ENCODE measurements around the gene HMGB3. TPM values are rescaled to one million over a fixed set of nuclear protein-coding genes. Genes with fewer than 3 reads are reported as not detected.

The HMGB3 gene
- total and polyA plus RNA-seq, 2 donors (not counting 1 experiment from before 2014, with no cell fraction given): 0.51 to 1.6 TPM

- Mint-ChIP-seq H3K27ac (no peak overlapping the region), H3K4me1 (no peaks in the 10 kb centered on the region), H3K9me3 (ENCODE audit: insufficient read depth) (peaks cover 4% of the 10 kb centered on the region), H3K4me3 (no peak overlapping the region), H3K27me3 (no peaks in the 10 kb centered on the region)
- H3K9me3 ChIP-seq (ENCODE audit: control extremely low read depth in 1 of 3, control insufficient read depth in 2 of 3, insufficient read depth in 1 of 3, low read length in 2 of 3): peaks cover 0 to 9% (median 0%) of the 10 kb centered on the region in 3 donors
- intact Hi-C loops (cut with micrococcal nuclease): no loop called here
- H3K27ac ChIP-seq (ENCODE audit: low read length in 2 of 2): no peak overlapping the region
- no peaks in the 10 kb centered on the region for H3K4me1 ChIP-seq (ENCODE audit: control insufficient read depth in 2 of 2, insufficient read depth in 2 of 2, low read length in 2 of 2)
- H3K27me3 ChIP-seq (replicated peaks in 1 of 4; ENCODE audit: control extremely low read depth in 1 of 4, control insufficient read depth in 3 of 4, insufficient read depth in 4 of 4, low read length in 3 of 4): no peaks in the 10 kb centered on the region
- H4K20me1 ChIP-seq (ENCODE audit: control insufficient read depth, insufficient read depth, low read length, poor library complexity, severe bottlenecking): no peaks in the 10 kb centered on the region
- ATAC-seq (ENCODE audit: low read depth) (no peak), DNase-seq (no peak)
- ChIA-PET POLR2A (no interaction called here), CTCF (no interaction called here)
- H3K4me3 ChIP-seq (ENCODE audit: control extremely low read depth in 1 of 5, extremely low read depth in 1 of 5, insufficient read depth in 1 of 5, low read depth in 2 of 5, low read length in 4 of 5): no peak overlapping the region
- TF ChIP-seq CTCF (IDR thresholded peaks at IDR 0.05): no peak
- no peak for TF ChIP-seq EZH2 (IDR thresholded peaks at IDR 0.05; ENCODE audit: borderline replicate concordance, insufficient read depth, low read depth, low read length, poor library complexity, severe bottlenecking)
- H2AFZ ChIP-seq (ENCODE audit: insufficient read depth, low read depth, low read length, poor library complexity, severe bottlenecking): no peak overlapping the region
- H3K9ac ChIP-seq (ENCODE audit: low read length): no peak overlapping the region
- H3K4me2 ChIP-seq (replicated peaks; ENCODE audit: low read depth, low read length, poor library complexity, severe bottlenecking): no peak overlapping the region
- H3K36me3 ChIP-seq (replicated peaks in 1 of 2; ENCODE audit: control extremely low read depth in 1 of 2, control insufficient read depth in 1 of 2, extremely low read depth in 1 of 2, insufficient read depth in 2 of 2, low read length in 1 of 2): no peaks in the 10 kb centered on the region
- 86% methylated on average over 1 of the region's 5 CpGs for WGBS (ENCODE audit: insufficient coverage)
- H3K79me2 ChIP-seq (ENCODE audit: control insufficient read depth, insufficient read depth, low read length): no peaks in the 10 kb centered on the region
Observed at GRCh38 chrX:151013164-151013743, 30.1 kb downstream of the HMGB3 start.

- H2AFZ ChIP-seq (ENCODE audit: insufficient read depth, low read depth, low read length, poor library complexity, severe bottlenecking): no peak overlapping the region
- no CpG with 5 or more reads among the region's 4 CpGs for WGBS (ENCODE audit: insufficient coverage)
- no peaks in the 10 kb centered on the region for H4K20me1 ChIP-seq (ENCODE audit: control insufficient read depth, insufficient read depth, low read length, poor library complexity, severe bottlenecking)
- ATAC-seq (ENCODE audit: low read depth): no peak
- ChIA-PET CTCF (no interaction called here), POLR2A (no interaction called here)
- no peak overlapping the region for H3K27ac ChIP-seq (ENCODE audit: low read length in 2 of 2)
- H3K4me1 ChIP-seq (ENCODE audit: control insufficient read depth in 2 of 2, insufficient read depth in 2 of 2, low read length in 2 of 2): no peaks in the 10 kb centered on the region
- intact Hi-C loops (cut with micrococcal nuclease): no loop called here
- no peak overlapping the region for H3K27ac Mint-ChIP-seq
- no peaks in the 10 kb centered on the region for H3K36me3 ChIP-seq (replicated peaks in 1 of 2; ENCODE audit: control extremely low read depth in 1 of 2, control insufficient read depth in 1 of 2, extremely low read depth in 1 of 2, insufficient read depth in 2 of 2, low read length in 1 of 2)
- no peaks in the 10 kb centered on the region for H3K27me3 Mint-ChIP-seq
- no peaks in the 10 kb centered on the region for H3K4me1 Mint-ChIP-seq
- peaks cover 0 to 9% (median 0%) of the 10 kb centered on the region in 3 donors for H3K9me3 ChIP-seq (ENCODE audit: control extremely low read depth in 1 of 3, control insufficient read depth in 2 of 3, insufficient read depth in 1 of 3, low read length in 2 of 3)
- no peak for DNase-seq
- peaks cover 4% of the 10 kb centered on the region for H3K9me3 Mint-ChIP-seq (ENCODE audit: insufficient read depth)
- no peak overlapping the region for H3K4me3 Mint-ChIP-seq
- H3K9ac ChIP-seq (ENCODE audit: low read length): no peak overlapping the region
- H3K4me2 ChIP-seq (replicated peaks; ENCODE audit: low read depth, low read length, poor library complexity, severe bottlenecking): no peak overlapping the region
- H3K27me3 ChIP-seq (replicated peaks in 1 of 4; ENCODE audit: control extremely low read depth in 1 of 4, control insufficient read depth in 3 of 4, insufficient read depth in 4 of 4, low read length in 3 of 4): no peaks in the 10 kb centered on the region
- no peaks in the 10 kb centered on the region for H3K79me2 ChIP-seq (ENCODE audit: control insufficient read depth, insufficient read depth, low read length)
- TF ChIP-seq EZH2 (IDR thresholded peaks at IDR 0.05; ENCODE audit: borderline replicate concordance, insufficient read depth, low read depth, low read length, poor library complexity, severe bottlenecking) (no peak), CTCF (IDR thresholded peaks at IDR 0.05) (no peak)
- no peak overlapping the region for H3K4me3 ChIP-seq (ENCODE audit: control extremely low read depth in 1 of 5, extremely low read depth in 1 of 5, insufficient read depth in 1 of 5, low read depth in 2 of 5, low read length in 4 of 5)
Observed at GRCh38 chrX:151015684-151016083, 32.5 kb downstream of the HMGB3 start.
